Mucosa of descending colon (tissue), 3 donors: Measurements from ENCODE around the gene GHRHR. TPM values are rescaled to one million over a fixed set of nuclear protein-coding genes. Genes with fewer than 3 reads are reported as not detected.
A peak's percentile ranks its signal among the peaks of the same experiment; 100 is the strongest.

ENCODE experiments used
- ATAC-seq: fragments of 200-7000 bp; cut with Tn5 transposase; one replicate; pipeline ENCODE4 v1.9.1; 2020; ENCODE audit warnings: mild to moderate bottlenecking, moderate library complexity
- DNase-seq, 3 donors: peaks; one replicate each; pipeline ENCODE4 v3.0.0-alpha.2; 2020
- H3K36me3 ChIP-seq: fragments of 200-600 bp; one replicate; pipeline ENCODE4 v1.8.0; 2021; ENCODE audit warnings: low read depth, mild to moderate bottlenecking
- H3K4me1 ChIP-seq: fragments of 200-600 bp; one replicate; pipeline ENCODE4 v1.8.0; 2021; ENCODE audit warnings: low read depth, mild to moderate bottlenecking
- H3K4me3 ChIP-seq: fragments of 200-600 bp; one replicate; pipeline ENCODE4 v1.8.0; 2021; ENCODE audit warnings: mild to moderate bottlenecking
- H3K9me3 ChIP-seq: fragments of 200-600 bp; one replicate; pipeline ENCODE4 v1.8.0; 2021; ENCODE audit warnings: mild to moderate bottlenecking
- CTCF ChIP-seq: fragments of 200-600 bp; IDR thresholded peaks from one replicate; pipeline ENCODE4 v1.8.0; 2022; ENCODE audit warnings: antibody characterized with exemption, mild to moderate bottlenecking
- intact Hi-C, 2 donors: fragments of 100-400 bp; cut with DNase I in 1 of 2; cut with micrococcal nuclease in 1 of 2; formaldehyde crosslinking; loops; one replicate each; pipeline versions ENCODE4 v1.11.0 to v1.11.1; 2022; cut with DNase I, micrococcal nuclease
- total RNA-seq, 3 donors: library from RNA; stranded (reverse); fragmentation: NEBNext Ultra II Directional in 2 of 3; extraction: Animal tissue kit (Norgen Biotek cat#: 25700) in 2 of 3; gene quantifications; one replicate each; pipeline versions ENCODE4 v1.2.1 to v1.2.4, GENCODE V29; 2021 to 2023
- donor health status: DM: no; HTN: no; CAD: no; lungs with moderate emphysema.
- donor health status: DM: no; HTN: no; CAD: no.
- donor health status: DM: no; HTN: yes; CAD: no.

Gene GHRHR
- total RNA-seq, 3 donors from 2014 or later = not detected

GRCh38 chr7:30970594-30971094, 6.9 kb downstream of the GHRHR start:
- Histone ChIP-seq H3K4me1 (no peaks in the 10 kb centered on the region), H3K9me3 (no peaks in the 10 kb centered on the region), H3K36me3 (no peaks in the 10 kb centered on the region), H3K4me3 (no peak overlapping the region)
- peak; percentile 19 for ATAC-seq
- DNase-seq = no peak
- TF ChIP-seq CTCF = no peak
- intact Hi-C loops = no loop called here

GRCh38 chr7:30971440-30971839, 7.7 kb downstream of the GHRHR start:
- no peaks in the 10 kb centered on the region for H3K4me1 ChIP-seq
- H3K4me3 ChIP-seq = no peak overlapping the region
- TF ChIP-seq CTCF = no peak
- H3K36me3 ChIP-seq = no peaks in the 10 kb centered on the region
- intact Hi-C loops = no loop called here
- no peak for DNase-seq
- H3K9me3 ChIP-seq = no peaks in the 10 kb centered on the region
- ATAC-seq = no peak

GRCh38 chr7:30971840-30972563, 8.2 kb downstream of the GHRHR start:
- Histone ChIP-seq H3K4me1 (no peaks in the 10 kb centered on the region), H3K36me3 (no peaks in the 10 kb centered on the region), H3K4me3 (no peak overlapping the region), H3K9me3 (no peaks in the 10 kb centered on the region)
- no peak for TF ChIP-seq CTCF
- no peak for ATAC-seq
- intact Hi-C loops = no loop called here
- no peak for DNase-seq

GRCh38 chr7:30973292-30973691, 9.5 kb downstream of the GHRHR start:
- Histone ChIP-seq H3K36me3 (no peaks in the 10 kb centered on the region), H3K4me3 (no peak overlapping the region), H3K4me1 (no peaks in the 10 kb centered on the region), H3K9me3 (no peaks in the 10 kb centered on the region)
- DNase-seq (no peak), ATAC-seq (no peak)
- intact Hi-C loops = no loop called here
- no peak for TF ChIP-seq CTCF

GRCh38 chr7:30973791-30974604, 10.2 kb downstream of the GHRHR start:
- TF ChIP-seq CTCF = no peak
- intact Hi-C loops = no loop called here
- no peaks in the 10 kb centered on the region for H3K9me3 ChIP-seq
- H3K36me3 ChIP-seq = no peaks in the 10 kb centered on the region
- no peaks in the 10 kb centered on the region for H3K4me1 ChIP-seq
- DNase-seq (no peak), ATAC-seq (no peak)
- no peak overlapping the region for H3K4me3 ChIP-seq
